ENCODE results near the gene KCNQ5.
"Not testable (repeated sequence)": the region's sequence is repeated elsewhere in the genome, so short reads cannot be mapped to it uniquely, and the experiment has no call there.

Gene KCNQ5

DNA sequence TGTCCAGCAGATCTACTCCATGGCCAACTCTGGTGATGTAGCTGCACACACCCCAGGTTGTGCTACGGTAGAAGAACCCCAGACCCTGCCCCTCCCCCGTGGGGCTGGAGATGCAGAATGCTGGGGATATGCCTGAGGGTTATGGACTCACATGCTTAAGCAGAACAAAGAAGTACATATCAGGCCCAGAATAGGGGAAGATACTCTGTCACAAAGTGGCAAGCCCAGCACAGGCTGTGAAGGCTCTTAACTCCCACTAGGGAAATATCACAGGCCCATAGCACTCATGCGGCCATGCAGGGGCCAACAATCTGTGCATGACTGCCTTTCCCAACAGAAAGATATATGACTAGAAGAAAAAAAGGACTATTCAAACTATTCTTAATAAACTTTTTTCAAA lies 234.9 kb downstream of the KCNQ5 start:
- no peak for DNase-seq

DNA sequence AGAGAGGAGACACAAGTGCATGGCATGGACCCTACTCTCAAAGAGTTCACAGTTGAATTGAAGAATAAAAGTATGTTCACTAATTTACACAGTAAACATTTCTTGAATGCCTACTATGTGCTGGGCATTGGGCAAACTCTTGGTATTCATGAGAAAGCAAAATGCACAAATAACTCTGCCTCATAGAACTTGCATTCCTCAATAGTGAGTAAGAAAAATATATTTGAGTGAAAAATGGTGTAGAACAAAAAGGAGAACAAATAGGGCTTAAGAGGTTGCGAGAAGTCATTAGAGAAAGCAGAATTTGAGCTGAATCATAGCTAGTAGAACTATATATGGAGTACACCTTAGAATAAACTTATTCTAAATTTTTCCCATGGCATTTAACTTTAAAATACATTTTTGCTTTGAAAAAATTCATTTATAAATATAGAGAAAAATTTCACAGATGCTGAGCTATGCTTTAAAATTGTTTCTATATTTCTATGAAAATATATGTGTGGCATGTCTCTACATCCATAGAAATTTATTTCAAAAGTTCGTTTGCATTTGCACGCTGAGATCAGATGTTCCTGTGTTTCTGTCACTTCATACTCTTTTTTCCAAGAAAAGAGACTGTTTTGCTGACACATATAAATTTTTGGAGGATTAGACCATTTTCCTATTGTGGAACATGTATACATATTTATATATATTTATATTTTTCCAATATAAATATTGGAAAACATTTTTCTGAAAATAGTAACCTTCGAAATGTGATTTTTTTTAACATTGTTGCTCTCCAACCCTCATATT lies 236.1 kb downstream of the KCNQ5 start:
- no peak for DNase-seq

DNA sequence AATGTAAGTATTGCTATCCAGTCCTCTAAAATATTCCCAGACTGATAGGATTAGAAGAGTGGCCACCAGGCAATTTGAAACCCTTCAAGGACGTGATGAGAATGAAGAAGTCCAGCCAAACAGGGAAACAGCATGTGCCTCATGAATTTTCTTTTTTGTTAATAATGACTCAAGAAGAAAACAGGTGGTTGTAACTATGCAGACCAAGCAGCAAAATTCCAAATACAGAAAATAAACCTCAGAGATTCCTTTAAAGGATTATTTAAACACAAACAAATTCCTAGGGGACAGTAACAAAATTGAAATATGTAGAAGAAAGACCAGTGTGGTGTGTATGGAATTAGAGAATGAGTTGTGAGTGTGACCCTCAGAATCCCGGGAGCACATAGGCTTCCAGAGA lies 239.2 kb downstream of the KCNQ5 start:
- DNase-seq, result no peak

DNA sequence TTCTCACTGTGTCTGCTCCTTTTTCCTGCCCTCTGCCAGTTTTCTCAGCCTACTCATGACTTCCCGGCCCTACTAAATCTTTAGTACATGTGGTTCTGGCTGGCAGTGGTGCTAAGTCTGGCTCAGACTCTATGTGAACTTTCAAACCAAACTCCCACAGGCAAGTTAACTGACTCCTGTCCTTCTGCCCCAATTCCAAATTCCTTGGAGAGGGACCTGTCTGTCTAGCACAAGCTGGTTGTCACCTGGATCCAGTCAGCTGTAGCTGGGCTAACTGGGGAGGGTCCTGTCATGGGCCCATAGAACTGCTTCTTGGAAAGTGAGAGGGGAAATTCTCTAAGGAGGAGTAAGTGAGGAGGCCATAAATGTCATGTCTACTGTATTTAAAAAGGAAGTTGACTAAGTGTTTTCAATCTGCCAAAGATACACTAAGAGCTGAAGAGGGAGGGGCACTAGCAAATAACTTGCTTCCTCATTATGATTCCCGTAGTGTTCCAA lies 240.1 kb downstream of the KCNQ5 start:
- DNase-seq, result no peak

DNA sequence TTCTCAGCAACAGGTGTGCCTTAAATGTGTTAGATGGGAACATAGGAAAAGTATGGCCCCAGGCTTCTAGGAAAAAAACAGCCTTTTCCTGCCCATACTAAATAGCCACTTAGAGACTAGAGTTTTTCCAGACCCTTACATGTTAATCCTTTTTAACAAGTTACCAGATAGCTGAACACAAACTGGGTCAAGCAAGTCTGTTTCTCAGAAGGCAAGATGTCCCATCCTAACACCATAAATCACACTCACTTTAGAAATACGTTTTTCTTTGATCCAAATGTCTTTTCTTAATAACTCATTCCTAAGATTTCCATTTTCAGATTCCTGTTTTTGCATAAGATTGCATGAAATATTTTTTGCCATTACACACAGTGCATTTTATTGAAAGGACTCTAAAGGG lies 241.3 kb downstream of the KCNQ5 start:
- no peak for DNase-seq

DNA sequence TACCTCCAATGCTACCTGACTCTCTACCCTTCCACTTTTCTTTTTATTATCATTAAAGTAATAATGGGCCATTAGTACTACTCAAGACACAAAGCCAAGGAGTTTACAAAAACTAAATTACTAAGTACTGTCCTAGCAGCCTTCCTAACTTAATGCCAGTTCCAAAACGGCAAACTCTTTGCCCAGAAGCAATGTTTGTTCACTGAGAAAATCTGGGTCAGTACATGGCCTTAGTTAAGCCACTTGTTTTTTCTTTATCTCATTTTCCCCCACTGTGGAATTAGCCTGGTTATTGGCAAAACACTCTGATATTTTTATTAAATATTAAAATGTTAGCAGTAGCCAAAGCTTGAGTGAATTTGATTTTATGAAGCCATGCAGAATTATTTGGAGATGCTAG lies 242.4 kb downstream of the KCNQ5 start:
- DNase-seq, result no peak

DNA sequence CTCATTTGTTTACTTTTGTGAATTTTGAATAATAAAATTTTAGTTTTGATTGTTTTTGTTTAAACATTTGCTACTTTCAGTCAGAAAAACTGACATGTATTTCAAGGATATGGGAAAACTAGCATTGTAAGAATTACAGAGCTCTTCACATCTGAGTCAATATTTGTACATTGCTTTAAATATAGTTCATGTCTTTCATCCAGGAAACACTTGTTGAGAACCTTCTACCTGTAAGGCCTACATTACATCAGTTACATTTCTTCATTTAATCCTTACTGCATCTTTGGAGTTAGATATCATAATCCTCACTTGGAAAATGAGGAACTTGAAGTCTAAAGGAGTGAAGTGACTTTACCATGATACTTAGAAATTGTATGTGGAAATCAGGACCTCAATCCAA lies 242.9 kb downstream of the KCNQ5 start:
- DNase-seq, result no peak

DNA sequence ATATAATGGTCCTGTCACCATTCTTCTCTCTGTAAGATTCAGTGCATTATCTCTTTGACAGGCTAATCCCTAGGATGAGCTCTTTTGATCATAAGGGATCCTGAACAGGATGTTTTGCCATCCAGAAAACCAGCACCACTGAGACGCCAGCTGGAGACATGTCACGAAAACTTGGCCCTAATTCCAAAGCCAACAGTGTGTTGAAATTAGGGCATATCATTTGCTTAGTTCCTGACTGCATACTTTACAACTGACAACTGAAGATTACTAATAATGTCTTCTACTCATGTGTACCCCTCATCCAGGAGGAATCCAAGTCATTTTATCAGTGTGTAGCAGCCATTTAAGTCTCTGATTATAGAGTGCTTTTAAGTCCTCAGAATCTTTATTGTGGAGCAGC lies 243.6 kb downstream of the KCNQ5 start:
- no peak for DNase-seq

DNA sequence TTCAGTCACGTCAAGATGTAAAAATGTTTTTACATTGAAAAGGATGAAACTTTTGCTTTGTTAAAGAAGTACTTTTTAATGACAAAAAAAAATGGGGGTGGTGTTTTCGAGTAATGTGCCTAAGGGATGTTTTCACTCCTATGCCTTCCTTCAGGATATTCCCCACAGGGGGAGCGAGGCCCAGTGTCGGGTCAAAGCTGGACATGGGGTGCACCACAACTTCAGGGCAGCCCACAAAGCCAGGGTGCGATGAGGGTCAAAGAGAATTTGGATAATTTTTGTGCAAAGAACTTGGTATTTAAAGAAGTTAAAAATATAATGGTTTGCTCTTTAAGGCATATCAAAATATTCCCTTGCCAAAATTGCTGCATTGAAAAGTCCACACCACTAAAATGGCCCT lies 247.8 kb downstream of the KCNQ5 start:
- no peak for DNase-seq

DNA sequence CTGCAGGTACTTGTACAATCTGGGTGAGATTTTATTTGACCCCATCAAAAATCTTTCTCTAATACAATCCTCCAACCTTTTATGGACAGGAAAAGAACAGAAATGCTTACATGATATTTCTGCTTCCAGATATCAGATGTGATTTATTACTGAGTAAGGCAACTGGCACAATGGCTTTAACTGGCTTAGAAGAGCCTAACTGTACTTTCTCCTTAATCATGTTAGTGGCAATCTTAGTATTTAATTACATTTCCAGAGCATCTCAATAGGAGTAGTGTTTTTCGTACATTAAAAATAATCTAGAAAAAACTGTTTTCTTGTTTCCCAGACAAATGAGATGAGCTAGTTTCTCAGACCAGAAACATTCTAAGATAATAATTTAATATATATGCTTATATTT lies 251.6 kb downstream of the KCNQ5 start:
- no peak for DNase-seq

DNA sequence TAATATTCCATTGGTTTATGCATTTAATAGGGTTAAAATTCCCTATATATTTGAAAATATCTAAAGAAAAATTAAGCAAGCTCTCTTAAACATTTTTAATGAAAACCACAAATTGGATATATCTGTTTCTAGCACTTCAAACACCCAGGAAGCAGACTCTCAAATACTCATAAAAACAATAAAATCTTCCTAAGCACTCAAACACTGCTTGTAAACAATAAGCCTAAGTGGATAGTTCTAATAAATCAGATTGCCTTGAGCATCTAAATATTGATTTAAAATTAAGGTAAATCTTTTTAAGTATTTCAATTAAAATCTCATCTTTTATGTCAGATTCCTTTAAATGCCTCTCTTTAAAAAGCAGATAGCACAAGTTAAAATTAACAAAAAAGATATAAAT lies 254.4 kb downstream of the KCNQ5 start:
- no peak for DNase-seq

DNA sequence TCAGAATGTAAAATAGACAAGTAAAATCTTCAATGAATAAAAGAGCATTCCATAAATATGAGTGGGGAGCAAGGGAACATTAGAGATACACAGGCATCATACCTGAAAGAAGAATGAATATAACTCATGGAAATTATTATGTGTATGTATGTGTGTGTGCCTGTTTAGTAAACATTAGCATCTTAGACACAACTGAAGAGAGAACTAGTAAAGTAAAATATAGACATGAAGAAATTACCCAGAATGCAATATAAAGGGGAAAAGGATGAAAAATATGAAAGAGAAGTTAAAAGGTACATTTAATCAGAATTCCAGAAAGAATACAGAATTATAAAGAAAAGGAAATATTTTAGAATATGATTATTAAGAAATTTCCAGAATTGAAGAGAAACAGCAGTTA lies 264.3 kb downstream of the KCNQ5 start:
- no peak for DNase-seq

DNA sequence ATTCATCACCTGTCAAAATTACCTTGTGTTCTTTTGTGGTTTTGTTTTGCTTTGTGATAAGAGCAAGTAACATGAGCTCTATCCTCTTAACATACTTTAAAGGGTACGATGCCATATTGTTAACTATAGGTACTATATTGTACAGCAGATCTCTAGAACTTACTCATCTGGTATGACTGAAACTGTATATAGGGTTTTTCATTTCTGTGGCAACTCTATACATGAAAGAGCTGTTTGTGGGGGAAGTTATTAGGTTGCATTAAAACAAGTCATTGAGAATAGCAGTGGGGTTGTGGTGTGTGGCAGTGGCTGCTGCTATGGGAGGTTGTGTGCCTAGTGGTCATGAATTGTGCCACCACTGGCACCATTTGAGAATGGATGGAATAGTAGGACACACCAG lies 268.4 kb downstream of the KCNQ5 start:
- no peak for DNase-seq

DNA sequence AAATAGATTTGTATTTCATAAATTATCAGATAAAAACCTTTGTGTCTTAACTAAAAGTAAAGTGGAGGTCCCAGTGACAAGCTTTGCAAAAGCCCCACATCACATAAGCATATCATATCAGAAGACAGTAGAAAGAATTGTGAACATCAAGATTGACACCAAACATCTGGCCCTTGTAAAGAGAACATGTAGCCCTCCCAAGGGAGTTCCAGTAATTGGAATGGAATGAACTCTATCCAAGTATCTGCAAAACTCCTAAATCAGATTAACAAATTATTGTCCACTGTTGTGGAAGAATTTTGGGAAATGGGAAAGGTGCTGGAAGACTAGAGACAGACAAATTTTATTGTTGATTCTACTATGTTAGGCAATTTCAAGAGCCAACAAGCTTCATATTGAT lies 268.8 kb downstream of the KCNQ5 start:
- no peak for DNase-seq

DNA sequence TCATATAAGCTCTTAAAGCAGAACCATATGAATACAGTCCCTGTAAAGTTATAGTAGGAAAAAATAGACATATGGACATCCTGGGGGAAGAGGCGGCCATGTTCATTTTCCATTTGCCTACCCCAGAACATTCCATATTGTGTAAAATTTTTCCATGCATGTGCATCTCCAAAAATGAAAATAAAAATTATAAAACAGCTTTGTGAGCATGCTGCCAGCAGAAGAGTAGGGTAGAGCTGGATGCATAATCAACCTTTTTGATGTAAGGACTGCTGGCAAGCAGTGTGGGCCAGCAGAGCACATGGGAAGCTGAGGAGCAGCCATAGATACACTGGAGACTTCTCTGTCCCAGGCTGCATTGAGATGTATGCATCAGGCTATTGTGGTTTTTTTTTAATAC lies 271.0 kb downstream of the KCNQ5 start:
- no peak for DNase-seq

DNA sequence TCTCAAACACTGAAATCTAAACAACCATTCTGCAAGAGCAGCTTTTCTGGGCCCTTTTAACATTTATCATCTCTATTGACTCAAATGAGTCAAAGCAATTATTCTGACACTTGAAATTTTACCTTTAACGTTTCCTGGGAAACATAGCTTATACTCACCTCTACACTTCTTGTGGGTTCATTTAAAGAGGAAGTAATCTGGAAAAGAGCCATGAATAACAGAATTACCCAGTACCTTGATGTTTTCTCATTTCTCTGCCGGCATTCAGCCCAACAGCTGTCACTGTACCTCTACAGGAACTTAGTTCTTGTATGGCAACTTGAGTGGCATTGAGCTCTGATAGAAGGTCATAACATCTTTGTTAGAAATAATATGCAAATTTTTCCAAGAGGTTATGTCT lies 272.2 kb downstream of the KCNQ5 start:
- DNase-seq, result peak; percentile 45

DNA sequence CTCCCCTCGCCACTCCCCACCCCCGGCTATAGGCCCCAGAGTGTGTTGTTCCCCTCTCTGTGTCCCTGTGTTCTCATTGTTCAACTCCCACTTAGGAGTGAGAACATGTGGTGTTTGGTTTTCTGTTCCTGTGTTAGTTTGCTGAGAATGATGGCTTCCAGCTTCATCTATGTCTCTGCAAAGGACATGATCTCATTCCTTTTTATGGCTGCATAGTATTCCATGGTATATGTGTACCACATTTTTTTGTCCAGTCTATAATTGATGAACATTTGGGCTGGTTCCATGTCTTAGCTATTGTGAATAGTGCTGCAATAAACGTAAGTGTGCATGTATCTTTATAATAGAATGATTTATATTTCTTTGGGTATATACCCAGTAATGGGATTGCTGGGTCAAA lies 276.4 kb downstream of the KCNQ5 start:
- DNase-seq, result not testable (repeated sequence)

DNA sequence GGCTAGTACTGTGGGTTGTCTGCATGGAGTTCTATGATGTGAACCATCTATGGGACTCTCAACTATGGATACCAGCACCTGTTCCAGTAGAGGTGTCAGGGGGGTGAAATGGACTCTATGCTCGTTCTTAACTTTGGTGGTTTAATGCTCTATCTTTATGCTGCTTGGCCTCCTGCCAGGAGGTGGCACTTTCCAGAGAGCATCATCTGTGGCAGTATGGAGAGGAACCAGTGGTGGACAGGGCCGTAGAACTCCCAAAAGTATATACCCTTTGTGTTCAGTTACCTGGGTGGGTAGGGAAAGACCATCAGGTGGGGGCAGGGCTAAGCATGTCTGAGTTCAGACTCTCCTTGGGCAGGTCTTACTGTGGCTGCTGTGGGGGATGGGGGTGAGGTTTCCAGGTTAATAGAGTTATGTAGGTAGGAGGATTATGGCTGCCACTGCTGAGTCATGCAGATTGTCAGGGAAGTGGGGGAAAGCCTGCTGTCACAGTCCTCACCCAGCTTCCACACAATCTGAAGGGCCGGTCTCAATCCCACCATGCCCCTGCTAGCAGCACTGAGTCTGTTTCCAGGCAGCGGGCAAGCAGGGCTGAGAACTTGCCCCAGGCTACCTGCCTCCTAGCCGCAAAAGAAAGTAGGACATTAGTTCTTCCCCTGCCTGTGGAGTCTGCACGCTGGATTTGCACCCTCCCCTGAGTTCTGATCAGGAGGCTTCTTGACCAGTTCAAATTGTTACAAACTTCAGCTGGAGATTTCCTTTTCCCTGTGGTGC lies 284.0 kb downstream of the KCNQ5 start:
- no peak for DNase-seq

DNA sequence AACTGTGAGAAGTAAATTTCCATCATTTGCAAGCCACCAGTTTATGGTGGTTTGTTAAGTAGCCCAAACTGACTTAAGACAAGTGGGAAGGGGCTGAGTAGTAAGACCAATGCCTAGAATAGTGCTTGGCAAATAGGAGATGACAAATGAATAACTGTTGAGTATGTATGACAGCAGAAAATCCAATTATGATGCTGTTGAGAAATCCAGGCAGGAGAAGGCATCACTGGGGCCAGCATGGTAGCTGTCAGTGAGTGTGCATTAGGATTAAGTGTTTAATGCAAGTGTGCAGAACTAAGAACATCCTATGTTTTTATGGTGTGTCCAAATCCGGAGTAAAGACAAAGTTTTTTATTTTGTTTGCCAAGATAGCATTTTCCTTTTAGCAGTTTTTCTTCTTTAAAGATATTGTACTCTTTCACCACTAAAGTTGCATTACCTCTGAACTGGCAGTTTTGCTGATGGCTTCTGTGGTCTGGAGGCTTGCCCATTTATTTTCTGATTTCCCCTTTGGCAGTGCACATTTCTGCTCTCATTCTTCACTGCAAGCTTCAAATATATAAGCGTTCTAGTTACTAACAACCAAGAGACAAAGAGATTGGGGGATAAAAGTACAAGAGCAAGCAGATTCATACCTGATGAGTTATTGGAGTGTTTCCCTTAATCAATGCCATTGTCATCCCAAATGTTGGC lies 289.7 kb downstream of the KCNQ5 start:
- no peak for DNase-seq

DNA sequence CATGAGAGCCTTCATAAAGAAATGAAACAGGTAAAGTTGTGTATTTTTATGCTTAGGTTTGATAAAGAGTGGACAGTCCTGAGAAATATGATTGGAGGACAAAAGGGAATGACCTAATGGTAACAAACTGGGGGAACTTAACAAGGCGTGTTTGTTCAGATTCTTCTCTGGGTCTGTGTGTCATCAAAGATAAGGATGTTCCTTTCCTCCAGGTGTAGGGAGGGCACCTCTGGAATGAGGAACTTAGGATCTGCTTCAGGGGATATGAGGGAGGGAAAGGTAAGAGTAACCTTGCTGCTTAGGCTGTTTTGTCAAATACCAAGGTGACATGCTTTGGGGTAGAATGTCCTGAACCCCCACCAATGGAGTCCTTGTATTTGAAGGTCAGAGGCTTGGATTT lies 291.9 kb downstream of the KCNQ5 start:
- no peak for DNase-seq

DNA sequence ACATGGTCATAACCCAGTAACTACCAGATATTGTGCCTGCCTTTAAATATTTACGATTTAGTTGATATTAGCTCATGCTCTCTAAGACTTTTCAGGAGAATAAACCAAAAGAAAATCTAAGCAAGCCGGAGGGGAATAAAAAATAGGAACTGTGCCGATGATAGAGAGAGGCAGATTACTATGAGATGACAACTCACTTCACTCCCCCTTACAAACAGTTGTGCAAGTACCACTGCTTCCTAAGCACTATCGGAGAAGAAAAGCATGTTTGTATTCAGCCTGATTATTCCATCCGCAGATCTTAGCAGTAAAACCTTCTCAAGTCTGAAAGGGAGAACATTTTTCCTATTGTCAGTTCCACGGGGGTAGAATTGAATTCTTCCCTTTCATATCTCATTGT lies 294.4 kb downstream of the KCNQ5 start:
- no peak for DNase-seq

DNA sequence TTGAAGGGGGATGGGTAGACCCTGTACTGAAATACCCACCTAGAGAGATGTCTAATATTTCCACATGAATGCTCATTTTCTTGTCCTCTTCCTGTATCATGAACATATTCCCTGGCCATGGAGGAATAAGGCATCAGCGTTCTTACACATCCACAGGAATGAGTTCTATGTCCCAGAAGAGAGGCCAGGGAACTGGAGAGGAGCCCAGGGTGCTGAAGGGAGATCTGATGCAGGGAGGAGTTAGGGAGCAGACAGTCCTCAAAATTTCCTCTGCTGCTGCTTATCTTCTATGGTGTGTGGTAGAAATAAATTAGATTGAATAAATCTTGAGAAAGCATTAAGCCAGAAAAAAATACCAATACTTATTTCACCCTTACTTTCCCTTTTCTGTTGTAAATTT lies 295.0 kb downstream of the KCNQ5 start:
- DNase-seq, result no peak

DNA sequence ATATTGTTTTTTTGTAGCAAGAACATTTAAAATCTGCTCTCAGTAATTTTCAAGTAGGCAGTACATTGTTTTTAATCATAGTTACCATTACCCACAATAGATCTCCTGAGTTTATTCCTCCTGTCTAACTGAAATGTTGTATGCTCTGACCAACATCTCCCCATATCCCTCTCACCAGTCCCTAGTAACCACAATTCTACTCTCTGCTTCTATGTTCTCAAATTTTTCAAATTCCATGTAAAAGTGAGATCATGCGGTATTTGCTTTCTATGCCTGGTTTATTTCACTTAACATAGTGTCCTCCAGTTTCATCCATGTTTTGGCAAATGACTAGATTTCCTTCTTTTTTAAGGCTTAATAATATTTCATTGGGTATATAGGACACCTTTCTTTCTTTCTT lies 300.5 kb downstream of the KCNQ5 start:
- DNase-seq, result no peak

DNA sequence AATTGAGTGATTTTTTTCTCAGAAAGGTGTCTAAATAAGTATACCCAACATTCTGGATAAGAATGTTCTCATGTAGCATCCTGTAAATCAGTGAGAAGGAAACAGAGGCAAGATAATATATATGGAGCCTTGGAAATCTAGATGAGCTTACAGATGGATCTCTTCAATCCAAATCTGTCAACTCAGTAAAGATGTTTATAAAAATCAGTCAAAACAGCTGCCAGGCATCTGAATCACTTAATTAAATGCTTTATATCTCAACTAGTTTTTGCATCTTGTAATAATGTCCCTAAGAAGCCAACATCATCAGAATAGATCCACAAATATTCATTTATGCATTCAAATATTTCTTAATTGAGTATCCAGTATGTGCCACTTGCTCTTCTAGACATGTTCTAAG lies 303.3 kb downstream of the KCNQ5 start:
- no peak for DNase-seq

Measured in COR-L47 (cell line).